Measurements from ENCODE around the gene PROKR1.
A peak's percentile ranks its signal among the peaks of the same experiment; 100 is the strongest.
"Not testable (repeated sequence)": the region's sequence is repeated elsewhere in the genome, so short reads cannot be mapped to it uniquely, and the experiment has no call there.

Gene PROKR1

GRCh38 chr2:68671961-68672360, 28.6 kb downstream of the PROKR1 start:
- no peak for DNase-seq (ENCODE audit: low read depth)
- TF ChIP-seq, protein P1, sequence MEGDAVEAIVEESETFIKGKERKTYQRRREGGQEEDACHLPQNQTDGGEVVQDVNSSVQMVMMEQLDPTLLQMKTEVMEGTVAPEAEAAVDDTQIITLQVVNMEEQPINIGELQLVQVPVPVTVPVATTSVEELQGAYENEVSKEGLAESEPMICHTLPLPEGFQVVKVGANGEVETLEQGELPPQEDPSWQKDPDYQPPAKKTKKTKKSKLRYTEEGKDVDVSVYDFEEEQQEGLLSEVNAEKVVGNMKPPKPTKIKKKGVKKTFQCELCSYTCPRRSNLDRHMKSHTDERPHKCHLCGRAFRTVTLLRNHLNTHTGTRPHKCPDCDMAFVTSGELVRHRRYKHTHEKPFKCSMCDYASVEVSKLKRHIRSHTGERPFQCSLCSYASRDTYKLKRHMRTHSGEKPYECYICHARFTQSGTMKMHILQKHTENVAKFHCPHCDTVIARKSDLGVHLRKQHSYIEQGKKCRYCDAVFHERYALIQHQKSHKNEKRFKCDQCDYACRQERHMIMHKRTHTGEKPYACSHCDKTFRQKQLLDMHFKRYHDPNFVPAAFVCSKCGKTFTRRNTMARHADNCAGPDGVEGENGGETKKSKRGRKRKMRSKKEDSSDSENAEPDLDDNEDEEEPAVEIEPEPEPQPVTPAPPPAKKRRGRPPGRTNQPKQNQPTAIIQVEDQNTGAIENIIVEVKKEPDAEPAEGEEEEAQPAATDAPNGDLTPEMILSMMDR (conservative IDR thresholded peaks at IDR 0.05; ENCODE audit: low read depth, low read length): no peak
- H3K4me3 ChIP-seq (ENCODE audit: low read depth, low read length): no peak overlapping the region

DNA sequence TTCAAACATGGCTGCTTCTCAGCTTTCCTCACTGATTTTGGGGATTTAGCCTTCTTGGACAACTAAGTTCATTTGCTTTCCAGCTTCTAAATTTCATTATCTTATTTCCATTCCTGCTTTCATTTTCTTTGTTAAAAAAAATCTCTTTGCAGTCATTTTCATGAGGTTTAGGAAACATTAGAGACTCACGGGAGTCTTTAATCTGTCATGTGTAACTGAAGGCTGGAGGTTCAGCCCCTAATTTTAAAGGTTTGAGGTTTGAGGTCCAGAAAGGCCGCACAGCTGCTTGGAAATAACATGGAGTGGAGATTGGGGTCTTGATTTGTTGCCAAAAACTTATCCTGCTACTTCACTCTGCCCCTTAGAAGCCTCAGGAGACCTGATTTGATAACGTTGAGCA, 30.3 kb downstream of the PROKR1 start:
- no peak overlapping the region for H3K4me3 ChIP-seq (ENCODE audit: low read depth, low read length)
- TF ChIP-seq, protein P1 (conservative IDR thresholded peaks at IDR 0.05; ENCODE audit: low read depth, low read length): no peak

GRCh38 chr2:68675470-68675869, 32.1 kb downstream of the PROKR1 start:
- DNase-seq (ENCODE audit: low read depth): no peak
- TF ChIP-seq, protein P1 (conservative IDR thresholded peaks at IDR 0.05; ENCODE audit: low read depth, low read length): no peak
- no peak overlapping the region for H3K4me3 ChIP-seq (ENCODE audit: low read depth, low read length)

More for the DNA sequence above, 30.3 kb downstream of the PROKR1 start:
- DNase-seq (ENCODE audit: low read depth): no peak

DNA sequence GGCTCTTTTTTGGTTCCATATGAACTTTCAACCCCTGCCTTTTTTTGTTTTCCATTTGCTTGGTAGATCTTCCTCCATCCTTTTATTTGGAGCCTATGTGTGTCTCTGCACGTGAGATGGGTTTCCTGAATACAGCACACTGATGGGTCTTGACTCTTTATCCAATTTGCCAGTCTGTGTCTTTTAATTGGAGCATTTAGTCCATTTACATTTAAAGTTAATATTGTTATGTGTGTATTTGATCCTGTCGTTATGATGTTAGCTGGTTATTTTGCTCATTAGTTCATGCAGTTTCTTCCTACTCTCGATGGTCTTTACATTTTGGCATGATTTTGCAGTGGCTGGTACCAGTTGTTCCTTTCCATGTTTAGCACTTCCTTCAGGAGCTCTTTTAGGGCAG, 34.5 kb downstream of the PROKR1 start:
- not testable (repeated sequence) for H3K4me3 ChIP-seq (ENCODE audit: low read depth, low read length); DNase-seq (ENCODE audit: low read depth)

GRCh38 chr2:68679166-68679916, 36.0 kb downstream of the PROKR1 start:
- H3K4me3 ChIP-seq (ENCODE audit: low read depth, low read length): peak overlapping the region; percentile 17
- not testable (repeated sequence) for DNase-seq (ENCODE audit: low read depth)

DNA sequence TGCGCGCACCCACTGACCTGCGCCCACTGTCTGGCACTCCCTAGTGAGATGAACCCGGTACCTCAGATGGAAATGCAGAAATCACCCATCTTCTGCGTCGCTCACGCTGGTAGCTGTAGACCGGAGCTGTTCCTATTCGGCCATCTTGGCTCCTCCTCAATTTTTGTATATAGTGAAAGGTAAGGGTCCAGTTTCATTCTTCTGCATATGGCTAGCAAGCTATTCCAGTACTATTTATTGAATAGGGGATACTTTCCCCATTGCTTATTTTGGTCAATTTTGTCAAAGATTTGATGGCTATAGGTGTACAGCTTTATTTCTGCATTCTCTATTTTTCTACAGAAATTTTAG, 36.5 kb downstream of the PROKR1 start:
- not testable (repeated sequence) for DNase-seq (ENCODE audit: low read depth); H3K4me3 ChIP-seq (ENCODE audit: low read depth, low read length)

DNA sequence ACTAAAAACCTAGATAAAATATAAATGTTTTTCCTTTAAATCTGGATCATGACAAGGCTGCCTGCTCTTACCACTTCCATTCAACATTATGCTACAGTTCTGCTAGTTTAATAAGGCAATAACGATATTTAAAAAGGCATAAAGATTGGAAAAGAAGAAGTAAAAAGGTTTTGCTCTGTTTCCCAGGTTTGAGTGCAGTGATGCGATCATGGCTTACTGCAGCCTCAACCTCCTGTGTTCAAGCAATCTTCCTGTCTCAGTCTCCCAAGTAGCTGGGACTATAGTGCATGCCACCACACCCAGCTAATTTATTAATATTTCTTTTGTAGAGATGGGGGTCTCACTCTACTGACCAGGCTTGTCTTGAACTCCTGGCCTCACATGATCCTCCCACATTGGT, 40.8 kb downstream of the PROKR1 start:
- TF ChIP-seq, protein P1 (conservative IDR thresholded peaks at IDR 0.05; ENCODE audit: low read depth, low read length): no peak
- DNase-seq (ENCODE audit: low read depth): no peak
- H3K4me3 ChIP-seq (ENCODE audit: low read depth, low read length): no peak overlapping the region

DNA sequence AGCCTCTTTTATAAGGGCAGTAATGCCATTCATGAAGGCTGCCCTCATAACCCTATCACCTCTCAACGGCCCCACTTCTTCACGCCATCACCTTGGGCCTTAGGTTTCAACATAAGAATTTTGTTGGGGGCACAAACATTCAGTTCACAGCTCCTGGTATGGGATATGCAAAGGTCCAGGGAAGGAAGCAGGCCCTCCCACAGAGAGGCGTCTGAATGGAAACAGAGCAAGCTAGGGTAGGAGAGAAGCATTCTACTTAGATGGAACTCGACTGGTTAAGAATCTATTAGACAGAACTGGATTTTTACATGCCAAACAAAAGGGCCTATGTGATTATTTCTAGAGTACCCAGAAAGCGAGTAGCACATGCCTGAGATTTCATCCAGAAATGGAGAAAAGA, 42.8 kb downstream of the PROKR1 start:
- TF ChIP-seq, protein P1 (conservative IDR thresholded peaks at IDR 0.05; ENCODE audit: low read depth, low read length): no peak
- DNase-seq (ENCODE audit: low read depth): no peak
- no peak overlapping the region for H3K4me3 ChIP-seq (ENCODE audit: low read depth, low read length)

GRCh38 chr2:68687018-68687417, 43.6 kb downstream of the PROKR1 start:
- TF ChIP-seq, protein P1 (conservative IDR thresholded peaks at IDR 0.05; ENCODE audit: low read depth, low read length): no peak
- H3K4me3 ChIP-seq (ENCODE audit: low read depth, low read length): no peak overlapping the region
- no peak for DNase-seq (ENCODE audit: low read depth)

Data from choroid plexus epithelial cell (primary cell).